GM19099 (cell line): ENCODE data around the gene ELFN1.

ENCODE experiments used
- POLR2A ChIP-seq: IDR thresholded peaks from 3 replicates; pipeline ENCODE4 v1.6.1; 2011; ENCODE audit warnings: low read depth; ENCODE audit not compliant: insufficient read length; ENCODE audit errors: extremely low read depth

Gene ELFN1

GRCh38 chr7:1669954-1670893 lies at the start of gene ELFN1:
TSS of gene ELFN1 (plus strand) at chr7:1670277. CDS start at chr7:1744597, 74,320 bp downstream.
- no peak for TF ChIP-seq POLR2A

- no peak for TF ChIP-seq POLR2A
Measured at GRCh38 chr7:1620835-1621234, 49.2 kb upstream of the ELFN1 start.

GRCh38 chr7:1621718-1622117 lies 48.4 kb upstream of the ELFN1 start:
- no peak for TF ChIP-seq POLR2A

- TF ChIP-seq POLR2A = no peak
Measured at GRCh38 chr7:1622441-1622840, 47.6 kb upstream of the ELFN1 start.

DNA sequence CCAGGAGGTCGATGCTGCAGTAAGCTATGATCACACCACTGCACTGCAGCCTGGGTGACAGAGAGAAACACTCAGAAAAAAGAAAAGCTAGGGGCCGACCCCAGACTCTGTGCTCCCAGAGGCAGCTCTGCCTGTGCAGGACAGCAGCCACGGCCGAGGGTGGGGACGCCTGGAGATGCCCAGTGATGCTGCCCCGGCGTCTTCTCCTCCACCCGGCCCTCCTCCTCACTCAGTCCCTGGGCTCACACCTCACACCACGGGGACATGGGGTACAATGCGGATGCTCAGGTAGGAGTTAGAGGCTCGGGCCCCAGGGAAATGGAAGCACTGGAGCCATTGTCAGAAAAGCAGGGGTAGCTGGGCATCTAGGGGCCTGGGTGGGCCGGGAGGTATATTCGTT lies 46.3 kb upstream of the ELFN1 start:
- no peak for TF ChIP-seq POLR2A

GRCh38 chr7:1624999-1625927 lies 44.8 kb upstream of the ELFN1 start:
- TF ChIP-seq POLR2A = no peak

DNA sequence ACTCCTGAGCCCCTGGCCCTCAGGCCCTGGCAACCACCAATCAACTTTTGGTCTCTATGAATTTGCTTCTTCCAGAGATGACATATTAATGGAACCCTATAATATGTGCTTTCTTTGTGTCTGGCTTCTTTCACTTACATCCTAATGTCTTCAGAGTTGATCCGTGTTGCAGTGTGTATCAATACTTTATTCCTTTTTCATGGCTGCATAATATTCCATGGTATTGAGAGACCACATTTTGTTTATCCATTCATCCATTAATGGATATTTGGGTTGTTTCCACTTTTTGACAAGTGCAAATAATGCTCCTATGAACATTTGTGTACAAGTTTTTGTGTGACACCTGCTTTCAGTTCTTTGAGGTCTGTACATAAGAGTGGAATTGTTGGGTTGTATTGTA lies 43.3 kb upstream of the ELFN1 start:
- no peak for TF ChIP-seq POLR2A

- no peak for TF ChIP-seq POLR2A
Measured at GRCh38 chr7:1630700-1631336, 39.3 kb upstream of the ELFN1 start.

DNA sequence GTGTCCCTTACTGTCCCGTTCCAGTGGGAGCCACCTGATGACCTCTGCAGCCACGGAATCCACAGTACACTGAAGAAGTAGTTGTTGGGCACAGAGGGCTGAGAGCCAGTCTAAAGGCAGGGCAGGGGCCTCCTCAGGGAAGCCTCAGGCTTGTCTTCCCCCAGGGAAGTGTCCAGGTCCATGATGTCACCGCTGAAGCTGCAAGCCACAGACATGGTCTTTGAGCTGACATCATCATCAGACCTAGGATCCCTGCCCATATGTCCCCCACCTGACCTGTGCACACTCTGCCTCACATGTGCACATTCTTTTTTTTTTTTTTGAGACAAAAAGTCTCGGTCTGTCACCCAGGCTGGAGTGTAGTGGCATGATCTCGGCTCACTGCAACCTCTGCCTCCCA lies 38.4 kb upstream of the ELFN1 start:
- no peak for TF ChIP-seq POLR2A

GRCh38 chr7:1632506-1632905 lies 37.6 kb upstream of the ELFN1 start:
- no peak for TF ChIP-seq POLR2A

DNA sequence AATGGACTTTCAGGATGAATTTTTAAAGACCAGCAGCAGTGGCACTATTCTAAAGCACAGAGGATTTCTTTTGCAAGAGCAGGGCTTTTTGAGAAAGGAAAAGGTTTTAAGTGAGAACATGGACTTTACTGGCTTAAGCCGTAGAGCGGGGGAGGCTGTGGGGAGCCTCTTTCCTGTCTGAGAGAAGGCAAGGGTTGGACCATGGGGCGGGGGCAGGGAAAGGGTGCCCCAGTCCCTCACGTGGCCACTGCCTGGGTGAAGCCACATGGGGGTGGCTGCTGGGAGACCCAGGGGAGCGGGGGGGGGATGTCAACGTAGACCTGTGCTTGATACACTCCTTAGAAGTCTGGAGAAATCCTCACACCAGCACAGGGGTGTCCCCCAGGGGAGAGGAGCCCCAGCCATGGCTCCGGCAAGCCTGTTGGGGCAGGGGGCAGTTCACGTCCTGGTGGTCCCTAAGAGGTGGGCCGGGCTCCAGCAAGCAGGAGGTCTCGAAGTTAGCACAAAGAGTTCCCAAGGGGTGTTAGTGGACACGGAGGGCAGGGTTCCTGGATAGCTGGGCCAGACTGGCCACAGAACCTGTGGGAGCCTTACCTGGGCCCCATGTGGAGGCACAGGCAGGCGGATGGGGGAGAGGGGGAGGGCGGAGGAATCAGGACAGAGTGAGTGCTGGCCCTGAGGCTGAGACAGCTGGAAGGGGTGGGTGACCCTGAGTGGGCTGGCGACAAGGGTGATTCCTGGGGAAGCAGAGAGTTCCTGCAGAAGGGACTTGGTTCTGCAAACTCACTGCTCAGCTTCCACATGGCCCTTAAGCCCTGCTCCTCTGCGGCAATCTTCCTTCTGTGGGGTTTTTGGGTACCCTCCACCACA lies 36.9 kb upstream of the ELFN1 start:
- no peak for TF ChIP-seq POLR2A

GRCh38 chr7:1635401-1635800 lies 34.7 kb upstream of the ELFN1 start:
- TF ChIP-seq POLR2A = no peak

DNA sequence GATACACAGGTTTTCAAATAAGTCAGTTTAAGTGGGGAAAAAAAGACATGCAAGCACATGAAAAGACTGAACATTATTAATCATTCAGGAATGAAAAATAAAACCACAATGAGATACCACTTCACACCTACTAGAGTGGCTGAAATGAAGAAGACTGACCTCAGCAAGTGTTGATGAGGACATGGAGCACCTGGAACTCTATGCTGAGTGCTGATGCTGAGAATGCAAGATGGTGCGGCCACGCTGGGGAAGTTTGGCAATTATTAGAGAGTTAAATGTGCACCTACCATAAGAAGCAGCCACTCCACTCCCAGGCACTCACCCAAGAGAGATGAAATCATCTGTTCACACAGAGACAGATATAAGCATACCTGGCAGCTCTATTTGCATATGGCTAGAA lies 32.9 kb upstream of the ELFN1 start:
- no peak for TF ChIP-seq POLR2A

- TF ChIP-seq POLR2A = no peak
Measured at GRCh38 chr7:1638215-1638661, 31.8 kb upstream of the ELFN1 start.

DNA sequence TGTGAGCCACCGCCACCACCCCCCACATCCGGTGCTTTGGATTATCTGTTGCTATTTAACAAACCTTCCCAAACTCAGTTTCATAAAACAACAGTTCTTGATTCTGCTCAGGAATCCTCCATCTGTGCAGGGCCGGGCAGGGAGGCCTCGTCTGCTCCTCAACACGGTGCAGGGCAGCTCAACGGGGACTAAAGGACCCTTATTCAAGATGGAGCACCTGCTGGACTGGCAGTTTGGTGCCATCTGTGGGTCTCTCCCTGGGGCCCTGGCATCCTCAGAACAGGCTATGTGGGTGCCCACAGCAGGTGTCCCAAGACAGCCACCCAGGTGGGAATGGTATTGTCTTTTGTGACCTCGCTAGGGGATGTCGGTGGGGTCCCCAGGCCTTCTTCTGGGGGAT lies 31.0 kb upstream of the ELFN1 start:
- TF ChIP-seq POLR2A = no peak
